HEK293 (cell line): ENCODE data around the gene GNB3.

ENCODE experiments used
- CTCF ChIP-seq: fragments of 450-650 bp; formaldehyde crosslinking; IDR thresholded peaks from 2 replicates; pipeline ENCODE4 v1.5.1; 2016; ENCODE audit warnings: missing biosample characterization, missing genetic modification characterization
- MEIS1 ChIP-seq: sonication (generic); formaldehyde crosslinking; IDR thresholded peaks from 2 replicates; pipeline ENCODE4 v1.8.1; 2022; ENCODE audit warnings: missing genetic modification reagents, mild to moderate bottlenecking, borderline replicate concordance
- ZBTB44 ChIP-seq: fragments of 450-650 bp; IDR thresholded peaks from 2 replicates; pipeline ENCODE4 v1.5.1; 2018; ENCODE audit warnings: missing biosample characterization, mild to moderate bottlenecking, missing genetic modification characterization
- ZFP37 ChIP-seq: fragments of 450-650 bp; formaldehyde crosslinking; IDR thresholded peaks from 2 replicates; pipeline ENCODE4 v1.5.1; 2016; ENCODE audit warnings: missing biosample characterization, missing genetic modification characterization
- ZFP41 ChIP-seq: fragments of 450-650 bp; formaldehyde crosslinking; IDR thresholded peaks from 2 replicates; pipeline ENCODE4 v1.5.1; 2016; ENCODE audit warnings: missing biosample characterization, missing genetic modification characterization, borderline replicate concordance
- ZNF140 ChIP-seq: fragments of 450-650 bp; formaldehyde crosslinking; IDR thresholded peaks from 2 replicates; pipeline ENCODE4 v1.5.1; 2016; ENCODE audit warnings: missing biosample characterization, missing genetic modification characterization
- ZNF18 ChIP-seq: fragments of 450-650 bp; formaldehyde crosslinking; IDR thresholded peaks from 2 replicates; pipeline ENCODE4 v1.5.1; 2016; ENCODE audit warnings: missing biosample characterization, missing genetic modification characterization
- ZNF23 ChIP-seq: fragments of 450-650 bp; formaldehyde crosslinking; IDR thresholded peaks from 2 replicates; pipeline ENCODE4 v1.5.1; 2016; ENCODE audit warnings: missing biosample characterization, missing genetic modification characterization, borderline replicate concordance
- ZNF426 ChIP-seq: fragments of 450-650 bp; formaldehyde crosslinking; IDR thresholded peaks from 2 replicates; pipeline ENCODE4 v1.5.1; 2017; ENCODE audit warnings: missing biosample characterization, missing genetic modification characterization, mild to moderate bottlenecking, inconsistent platforms, moderate library complexity
- ZNF777 ChIP-seq: fragments of 450-650 bp; formaldehyde crosslinking; IDR thresholded peaks from 2 replicates; pipeline ENCODE4 v1.5.1; 2017; ENCODE audit warnings: missing biosample characterization, missing genetic modification characterization, borderline replicate concordance

DNA sequence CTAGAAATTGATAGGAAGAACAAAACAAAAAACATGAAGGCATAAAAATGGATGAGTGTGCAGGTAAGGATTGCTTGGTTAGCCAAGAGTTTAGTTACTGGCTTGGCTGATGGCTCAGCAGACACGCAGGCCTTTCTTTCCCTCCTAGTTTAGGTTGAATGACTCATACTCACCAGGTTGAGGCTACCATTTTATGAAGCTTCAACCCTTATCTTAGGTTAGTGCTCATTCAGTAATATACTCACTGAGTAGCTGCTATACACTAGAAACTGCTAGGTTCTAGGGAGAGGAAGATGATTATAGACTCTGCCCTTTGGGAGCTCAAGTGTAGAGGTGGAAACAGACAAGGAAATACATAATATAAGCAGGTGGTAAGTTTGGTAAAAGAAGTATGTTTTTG is 6.5 kb upstream of the GNB3 start:
- no peak for TF ChIP-seq ZFP37
- TF ChIP-seq ZNF140 (tag by site-specific recombination) = no peak
- no peak for TF ChIP-seq CTCF (tag by site-specific recombination)
- TF ChIP-seq ZFP41 (tag by site-specific recombination) = no peak
- TF ChIP-seq MEIS1 (CRISPR knock-in tag) = no peak
- no peak for TF ChIP-seq ZNF23 (tag by site-specific recombination)
- TF ChIP-seq ZBTB44 (tag by site-specific recombination) = no peak
- no peak for TF ChIP-seq ZNF426 (tag by site-specific recombination)
- TF ChIP-seq ZNF777 = no peak
- TF ChIP-seq ZNF18 (tag by site-specific recombination) = no peak
